Measurements from ENCODE around the gene UMODL1. TPM values are rescaled to one million over a fixed set of nuclear protein-coding genes. Genes with fewer than 3 reads are reported as not detected.
A peak's percentile ranks its signal among the peaks of the same experiment; 100 is the strongest.

The UMODL1 gene
- total RNA-seq, 2 donors from 2014 or later: 0.35 to 0.37 TPM

DNA sequence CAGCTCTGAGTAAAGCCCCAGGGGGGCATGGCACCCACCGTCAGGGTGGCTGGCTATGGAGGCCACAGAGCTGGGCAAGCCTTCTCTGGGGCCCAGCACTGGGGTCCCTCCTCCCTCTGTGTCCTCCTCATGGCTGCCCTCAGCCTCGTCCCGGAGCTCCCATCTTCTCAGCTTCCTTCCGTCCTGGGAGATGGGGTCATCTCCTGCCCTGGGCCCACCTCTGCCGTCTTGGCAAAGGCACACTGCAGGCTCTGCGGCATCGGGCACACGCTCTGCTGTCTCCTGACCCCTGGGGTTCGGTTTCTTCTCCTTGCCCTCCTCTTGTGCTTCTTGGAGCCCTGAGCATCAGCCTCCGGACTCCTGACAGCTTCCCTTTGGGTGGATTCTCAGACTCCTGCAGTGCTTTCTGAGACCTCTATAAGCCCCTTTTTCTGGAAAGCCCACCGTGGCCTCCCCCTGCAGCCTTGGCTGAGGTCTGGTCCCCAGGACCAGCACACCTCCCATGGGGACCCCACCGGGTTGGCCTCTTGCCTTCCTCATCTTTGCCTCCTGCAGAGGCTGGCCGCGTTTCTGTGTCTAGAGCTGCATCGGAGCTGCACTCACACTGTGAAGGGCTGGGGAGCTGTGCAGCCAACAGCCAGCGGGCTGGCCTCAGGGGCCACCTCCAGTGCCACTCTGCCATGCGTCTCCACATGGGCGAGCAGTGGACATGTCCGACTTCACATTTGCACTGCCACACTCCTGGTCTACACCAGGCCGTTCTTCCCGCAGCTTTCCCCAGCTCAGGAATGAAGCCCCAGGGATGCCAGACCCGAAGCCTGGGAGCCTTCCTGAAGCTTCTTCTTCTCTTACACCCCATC is 11.6 kb downstream of the UMODL1 start:
- H3K9ac ChIP-seq (ENCODE audit: low read depth in 2 of 2, low read length in 2 of 2): no peak overlapping the region
- no peaks in the 10 kb centered on the region for H3K36me3 ChIP-seq
- no peaks in the 10 kb centered on the region for H3K27me3 ChIP-seq
- intact Hi-C loops (cut with DNase I): no loop called here
- TF ChIP-seq, protein P1, sequence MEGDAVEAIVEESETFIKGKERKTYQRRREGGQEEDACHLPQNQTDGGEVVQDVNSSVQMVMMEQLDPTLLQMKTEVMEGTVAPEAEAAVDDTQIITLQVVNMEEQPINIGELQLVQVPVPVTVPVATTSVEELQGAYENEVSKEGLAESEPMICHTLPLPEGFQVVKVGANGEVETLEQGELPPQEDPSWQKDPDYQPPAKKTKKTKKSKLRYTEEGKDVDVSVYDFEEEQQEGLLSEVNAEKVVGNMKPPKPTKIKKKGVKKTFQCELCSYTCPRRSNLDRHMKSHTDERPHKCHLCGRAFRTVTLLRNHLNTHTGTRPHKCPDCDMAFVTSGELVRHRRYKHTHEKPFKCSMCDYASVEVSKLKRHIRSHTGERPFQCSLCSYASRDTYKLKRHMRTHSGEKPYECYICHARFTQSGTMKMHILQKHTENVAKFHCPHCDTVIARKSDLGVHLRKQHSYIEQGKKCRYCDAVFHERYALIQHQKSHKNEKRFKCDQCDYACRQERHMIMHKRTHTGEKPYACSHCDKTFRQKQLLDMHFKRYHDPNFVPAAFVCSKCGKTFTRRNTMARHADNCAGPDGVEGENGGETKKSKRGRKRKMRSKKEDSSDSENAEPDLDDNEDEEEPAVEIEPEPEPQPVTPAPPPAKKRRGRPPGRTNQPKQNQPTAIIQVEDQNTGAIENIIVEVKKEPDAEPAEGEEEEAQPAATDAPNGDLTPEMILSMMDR (IDR thresholded peaks at IDR 0.05): no peak
- DNase-seq: no peak
- no peaks in the 10 kb centered on the region for H3K9me3 ChIP-seq
- H3K4me1 ChIP-seq: no peaks in the 10 kb centered on the region
- H3K27ac ChIP-seq: no peak overlapping the region
- no peak overlapping the region for H3K4me3 ChIP-seq

DNA sequence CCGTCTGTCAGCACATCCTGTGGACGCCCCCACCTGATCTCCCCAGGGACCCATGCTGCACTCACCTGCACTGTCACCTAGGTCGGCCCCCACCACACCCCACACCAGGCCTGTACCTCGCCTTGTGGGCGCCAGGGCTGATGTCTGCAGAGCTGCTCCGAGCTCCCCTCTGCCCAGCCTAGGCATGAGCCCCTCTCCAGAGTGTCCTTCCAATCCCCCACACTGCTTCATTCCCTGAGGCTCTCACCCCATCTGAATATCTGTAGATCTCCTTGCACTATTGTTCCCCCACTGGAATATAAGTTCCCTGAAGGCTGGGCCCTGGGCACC is 12.2 kb downstream of the UMODL1 start:
- intact Hi-C loops (cut with DNase I): no loop called here
- H3K9ac ChIP-seq (ENCODE audit: low read depth in 2 of 2, low read length in 2 of 2): no peak overlapping the region
- H3K27me3 ChIP-seq: no peaks in the 10 kb centered on the region
- no peaks in the 10 kb centered on the region for H3K4me1 ChIP-seq
- TF ChIP-seq, protein P1 (IDR thresholded peaks at IDR 0.05): no peak
- H3K27ac ChIP-seq: no peak overlapping the region
- H3K36me3 ChIP-seq: no peaks in the 10 kb centered on the region
- no peak overlapping the region for H3K4me3 ChIP-seq
- no peaks in the 10 kb centered on the region for H3K9me3 ChIP-seq
- no peak for DNase-seq

DNA sequence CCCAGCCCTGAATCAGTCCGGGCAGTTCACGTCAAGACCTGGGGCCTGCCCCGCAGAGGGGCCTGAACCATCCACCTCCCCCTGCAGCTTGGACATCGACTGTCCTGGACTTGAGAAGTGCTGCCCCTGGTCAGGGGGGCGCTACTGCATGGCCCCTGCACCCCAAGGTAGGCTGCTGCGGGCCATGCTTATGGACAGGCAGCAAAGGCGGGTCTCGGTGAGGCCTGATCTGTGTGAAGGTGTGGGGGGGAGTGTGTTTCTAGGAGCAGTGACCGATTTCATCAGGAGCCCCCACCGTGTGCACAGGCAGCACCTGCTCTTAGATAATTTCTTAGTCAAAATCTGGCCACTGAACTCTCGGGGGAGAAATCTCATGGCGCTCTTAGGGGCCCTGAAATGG is 13.0 kb downstream of the UMODL1 start:
- H3K4me3 ChIP-seq: no peak overlapping the region
- TF ChIP-seq, protein P1 (IDR thresholded peaks at IDR 0.05): no peak
- DNase-seq: no peak
- H3K9ac ChIP-seq (ENCODE audit: low read depth in 2 of 2, low read length in 2 of 2): no peak overlapping the region
- H3K36me3 ChIP-seq: no peaks in the 10 kb centered on the region
- no peaks in the 10 kb centered on the region for H3K9me3 ChIP-seq
- H3K27me3 ChIP-seq: no peaks in the 10 kb centered on the region
- peaks cover 2% of the 10 kb centered on the region for H3K4me1 ChIP-seq
- intact Hi-C loops (cut with DNase I): no loop called here
- H3K27ac ChIP-seq: no peak overlapping the region

DNA sequence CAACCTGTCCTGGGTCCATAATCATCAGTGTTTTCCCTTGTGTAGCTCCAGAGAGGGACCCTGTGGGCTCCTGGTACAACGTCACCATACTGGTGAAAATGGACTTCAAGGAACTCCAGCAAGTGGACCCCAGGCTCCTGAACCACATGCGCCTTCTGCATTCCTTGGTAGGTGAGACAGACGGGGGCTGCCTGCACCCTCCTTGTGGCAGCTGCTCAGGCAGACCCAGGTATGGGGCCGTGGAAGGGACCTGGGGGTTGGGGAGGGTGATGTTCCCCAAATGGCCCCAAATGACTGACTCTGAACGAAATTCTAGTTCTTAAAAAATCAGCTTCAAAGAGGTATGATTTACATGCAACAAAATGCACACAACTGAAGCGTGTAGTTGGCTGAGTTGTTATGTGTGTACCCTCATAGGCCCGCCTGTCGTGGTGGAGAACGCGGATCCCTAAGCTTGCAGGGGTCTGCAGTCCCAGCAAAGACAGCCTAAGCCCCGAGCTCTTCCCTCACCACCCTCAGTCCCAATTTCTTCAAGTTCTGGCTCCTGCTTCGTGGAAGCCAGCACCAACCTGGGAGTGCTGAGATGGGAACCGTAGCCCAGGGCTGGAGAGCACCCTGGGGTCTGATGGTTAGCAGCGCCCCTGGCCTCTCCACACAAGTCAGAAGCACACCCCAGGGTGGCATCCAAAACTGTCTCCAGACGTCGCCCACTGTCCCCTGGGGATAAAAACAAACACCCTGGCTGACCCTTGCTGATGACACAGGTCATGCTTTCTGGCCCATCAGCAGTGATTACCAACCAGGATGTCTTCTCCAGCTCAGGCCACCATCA is 14.3 kb downstream of the UMODL1 start:
- TF ChIP-seq, protein P1 (IDR thresholded peaks at IDR 0.05): no peak
- intact Hi-C loops (cut with DNase I): no loop called here
- Histone ChIP-seq H3K9me3 (no peaks in the 10 kb centered on the region), H3K9ac (ENCODE audit: low read depth in 2 of 2, low read length in 2 of 2) (peak overlapping the region in 1 of 2 donors; percentile 26), H3K36me3 (no peaks in the 10 kb centered on the region), H3K4me1 (peaks cover 8% of the 10 kb centered on the region), H3K4me3 (no peak overlapping the region), H3K27me3 (no peaks in the 10 kb centered on the region), H3K27ac (no peak overlapping the region)
- DNase-seq: no peak

DNA sequence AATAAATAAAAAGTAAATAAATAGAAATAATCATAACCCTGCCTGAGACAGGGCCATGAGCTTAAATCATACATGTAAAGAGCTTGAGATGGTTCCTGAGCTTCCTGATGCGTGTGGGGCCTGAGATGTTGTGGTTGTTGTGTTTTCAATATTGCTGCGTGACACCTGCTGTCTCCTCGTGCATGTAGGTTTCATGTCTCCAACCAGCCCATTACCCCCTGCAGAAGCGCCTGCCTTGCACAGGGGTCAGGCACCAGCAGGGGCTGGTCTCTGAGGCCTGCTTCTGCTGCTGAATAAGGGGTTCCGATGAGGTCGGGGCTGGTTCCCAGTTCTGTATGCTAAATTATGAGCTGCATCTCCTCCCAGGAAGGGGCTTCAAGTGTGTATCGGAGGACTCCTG is 15.9 kb downstream of the UMODL1 start:
- Histone ChIP-seq H3K4me1 (peaks cover 8% of the 10 kb centered on the region), H3K27me3 (no peaks in the 10 kb centered on the region), H3K9ac (ENCODE audit: low read depth in 2 of 2, low read length in 2 of 2) (no peak overlapping the region), H3K4me3 (no peak overlapping the region), H3K36me3 (no peaks in the 10 kb centered on the region), H3K27ac (no peak overlapping the region), H3K9me3 (no peaks in the 10 kb centered on the region)
- no peak for DNase-seq
- TF ChIP-seq, protein P1 (IDR thresholded peaks at IDR 0.05): no peak
- intact Hi-C loops (cut with DNase I): no loop called here

All from colonic mucosa (tissue), 4 donors.